Spleen (tissue), 7 donors: ENCODE measurements around the gene RAB10.

ENCODE experiments used
- CTCF ChIP-seq, 11 experiments: fragments of 200-600 bp in 7 of 11; fragments of 450-650 bp in 4 of 11; sonication (generic) in 4 of 11; IDR thresholded peaks in 8 of 11; conservative IDR thresholded peaks in 3 of 11; 1 replicate in 7 of 11; 2 replicates in 4 of 11; pipeline versions ENCODE4 v1.4.0 to v1.8.0; 2016 to 2021; ENCODE audit warnings: antibody characterized with exemption in 11 of 11, inconsistent platforms in 4 of 11, mild to moderate bottlenecking in 1 of 11
- POLR2A ChIP-seq, 3 donors: fragments of 450-650 bp; IDR thresholded peaks; one replicate each; pipeline ENCODE4 v1.5.1; 2017; ENCODE audit warnings: antibody characterized with exemption in 3 of 3, mild to moderate bottlenecking in 1 of 3
- POLR2AphosphoS5 ChIP-seq, 3 donors: sonication (generic); formaldehyde crosslinking; IDR thresholded peaks; one replicate each; pipeline ENCODE4 v1.5.1; 2017; ENCODE audit warnings: antibody characterized with exemption in 3 of 3
- donor health status: DM: no; HTN: no; CAD: no; lungs with moderate emphysema.
- donor health status: DM: no; HTN: no; CAD: no.
- donor health status: DM: no; HTN: no; CAD: no.

DNA sequence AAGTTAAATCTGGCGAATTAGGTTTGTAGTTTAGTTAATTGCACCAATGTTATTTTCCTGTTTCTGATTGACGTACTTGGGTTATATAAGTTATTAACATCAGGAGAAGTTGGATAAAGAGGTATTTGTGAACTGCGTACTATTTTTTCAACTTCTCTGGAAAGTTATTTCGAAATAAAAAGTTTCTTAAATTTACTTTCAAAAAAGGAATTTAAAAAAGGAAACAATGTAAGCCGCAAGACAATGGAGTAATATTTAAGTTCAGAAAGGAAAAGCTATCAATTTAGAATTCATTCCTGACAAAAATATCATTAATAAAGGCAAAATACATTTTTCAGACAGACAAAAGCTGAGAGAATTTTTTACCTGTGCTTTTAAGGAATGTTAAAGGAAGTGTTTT, 47.7 kb downstream of the RAB10 start:
- TF ChIP-seq CTCF (IDR thresholded peaks at IDR 0.05 in 8 of 11, conservative IDR thresholded peaks at IDR 0.05 in 3 of 11) (no peak), POLR2A (IDR thresholded peaks at IDR 0.05) (no peak), POLR2AphosphoS5 (IDR thresholded peaks at IDR 0.05) (no peak)
